HEK293 (cell line): Measurements from ENCODE around the gene JAGN1.

Experiments used
- CTCF ChIA-PET: fragments of 350-600 bp; formaldehyde crosslinking; extraction: SDS; loops from one replicate; lab custom pipeline; 2021; ENCODE audit warnings: antibody characterized with exemption; lab: Yijun Ruan, JAX
- POLR2A ChIA-PET: fragments of 300-600 bp; formaldehyde crosslinking; extraction: SDS; loops from one replicate; lab custom pipeline; 2020; ENCODE audit warnings: antibody characterized with exemption, inconsistent platforms; lab: Yijun Ruan, JAX
- H3K27ac ChIP-seq: fragments of 200-500 bp; sonication (Bioruptor generic); 2 replicates; pipeline ENCODE4 v1.5.1; 2014; ENCODE audit warnings: low read depth, low read length, control low read depth, inconsistent platforms; ENCODE audit errors: extremely low read depth
- H3K36me3 ChIP-seq, 2 experiments: fragments of 200-500 bp in 1 of 2; sonication (Bioruptor generic) in 1 of 2; 1 replicate in 1 of 2; 2 replicates in 1 of 2; pipeline ENCODE4 v1.5.1; 2014 to 2017; ENCODE audit warnings: inconsistent platforms in 2 of 2, low read length in 2 of 2; ENCODE audit not compliant: control insufficient read depth in 2 of 2, insufficient read depth in 1 of 2
- H3K4me1 ChIP-seq: fragments of 200-500 bp; sonication (Bioruptor generic); 2 replicates; pipeline ENCODE4 v1.5.1; 2014; ENCODE audit warnings: mild to moderate bottlenecking, low read length, inconsistent platforms; ENCODE audit not compliant: control insufficient read depth, insufficient read depth
- H3K4me3 ChIP-seq: 2 replicates; pipeline ENCODE4 v1.5.1; 2011; ENCODE audit warnings: low read depth, mild to moderate bottlenecking, control low read depth, low read length, moderate library complexity
- H3K9me3 ChIP-seq: fragments of 200-500 bp; sonication (Bioruptor generic); 2 replicates; pipeline ENCODE4 v1.5.1; 2014; ENCODE audit warnings: low read depth, low read length, inconsistent platforms; ENCODE audit not compliant: control insufficient read depth, insufficient read depth
- GFI1B ChIP-seq: fragments of 450-650 bp; formaldehyde crosslinking; IDR thresholded peaks from 2 replicates; pipeline ENCODE4 v1.5.1; 2016; ENCODE audit warnings: missing biosample characterization, missing genetic modification characterization
- GLI2 ChIP-seq: fragments of 450-650 bp; formaldehyde crosslinking; IDR thresholded peaks from 2 replicates; pipeline ENCODE4; 2017; ENCODE audit warnings: missing biosample characterization, missing genetic modification characterization, low read depth, borderline replicate concordance
- PRDM1 ChIP-seq: fragments of 450-650 bp; formaldehyde crosslinking; IDR thresholded peaks from 2 replicates; pipeline ENCODE4; 2016; ENCODE audit warnings: missing biosample characterization, missing genetic modification characterization
- SALL2 ChIP-seq: fragments of 450-650 bp; formaldehyde crosslinking; IDR thresholded peaks from 2 replicates; pipeline ENCODE4 v1.5.0; 2017; ENCODE audit warnings: missing biosample characterization, mild to moderate bottlenecking, missing genetic modification characterization, borderline replicate concordance
- SCRT2 ChIP-seq: fragments of 450-650 bp; formaldehyde crosslinking; IDR thresholded peaks from 2 replicates; pipeline ENCODE4 v1.5.1; 2016; ENCODE audit warnings: missing biosample characterization, missing genetic modification characterization
- SP2 ChIP-seq: fragments of 450-650 bp; formaldehyde crosslinking; IDR thresholded peaks from 2 replicates; pipeline ENCODE4 v1.5.1; 2016; ENCODE audit warnings: missing biosample characterization, missing genetic modification characterization
- ZFP3 ChIP-seq: fragments of 450-650 bp; formaldehyde crosslinking; IDR thresholded peaks from 2 replicates; pipeline ENCODE4 v1.5.1; 2016; ENCODE audit warnings: low read depth, missing biosample characterization, missing genetic modification characterization
- ZFP37 ChIP-seq: fragments of 450-650 bp; formaldehyde crosslinking; IDR thresholded peaks from 2 replicates; pipeline ENCODE4 v1.5.1; 2016; ENCODE audit warnings: missing biosample characterization, missing genetic modification characterization
- ZNF169 ChIP-seq: fragments of 450-650 bp; formaldehyde crosslinking; IDR thresholded peaks from 2 replicates; pipeline ENCODE4 v1.5.1; 2016; ENCODE audit warnings: missing biosample characterization, missing genetic modification characterization
- ZNF174 ChIP-seq: fragments of 450-650 bp; formaldehyde crosslinking; IDR thresholded peaks from 2 replicates; pipeline ENCODE4 v1.5.0; 2017; ENCODE audit warnings: missing biosample characterization, mild to moderate bottlenecking, missing genetic modification characterization
- ZNF202 ChIP-seq: fragments of 450-650 bp; formaldehyde crosslinking; IDR thresholded peaks from 2 replicates; pipeline ENCODE4 v1.5.1; 2016; ENCODE audit warnings: missing biosample characterization, missing genetic modification characterization, borderline replicate concordance
- ZNF221 ChIP-seq: fragments of 450-650 bp; formaldehyde crosslinking; IDR thresholded peaks from 2 replicates; pipeline ENCODE4 v1.5.1; 2017; ENCODE audit warnings: missing biosample characterization, missing genetic modification characterization, borderline replicate concordance
- ZNF24 ChIP-seq: fragments of 450-650 bp; formaldehyde crosslinking; IDR thresholded peaks from 2 replicates; pipeline ENCODE4 v1.5.1; 2016; ENCODE audit warnings: missing biosample characterization, missing genetic modification characterization
- ZNF280C ChIP-seq: fragments of 450-650 bp; formaldehyde crosslinking; IDR thresholded peaks from 2 replicates; pipeline ENCODE4 v1.5.1; 2016; ENCODE audit warnings: missing biosample characterization, missing genetic modification characterization
- ZNF394 ChIP-seq: fragments of 450-650 bp; formaldehyde crosslinking; IDR thresholded peaks from 2 replicates; pipeline ENCODE4 v1.5.1; 2016; ENCODE audit warnings: missing biosample characterization, missing genetic modification characterization, mild to moderate bottlenecking, moderate library complexity, borderline replicate concordance
- ZNF449 ChIP-seq: fragments of 450-650 bp; formaldehyde crosslinking; IDR thresholded peaks from 2 replicates; pipeline ENCODE4 v1.5.1; 2017; ENCODE audit warnings: missing biosample characterization, mild to moderate bottlenecking, missing genetic modification characterization, moderate library complexity
- ZNF548 ChIP-seq: fragments of 450-650 bp; formaldehyde crosslinking; IDR thresholded peaks from 2 replicates; pipeline ENCODE4 v1.5.1; 2016; ENCODE audit warnings: missing biosample characterization, missing genetic modification characterization
- ZNF660 ChIP-seq: fragments of 450-650 bp; IDR thresholded peaks from 2 replicates; pipeline ENCODE4 v1.5.1; 2018; ENCODE audit warnings: missing biosample characterization, mild to moderate bottlenecking, missing genetic modification characterization
- ZNF664 ChIP-seq: fragments of 450-650 bp; formaldehyde crosslinking; IDR thresholded peaks from 2 replicates; pipeline ENCODE4 v1.5.1; 2016; ENCODE audit warnings: missing biosample characterization, missing genetic modification characterization
- ZNF704 ChIP-seq: fragments of 450-650 bp; formaldehyde crosslinking; IDR thresholded peaks from 2 replicates; pipeline ENCODE4 v1.5.1; 2016; ENCODE audit warnings: missing biosample characterization, missing genetic modification characterization

JAGN1 gene

GRCh38 chr3:9881441-9881840 is 9.0 kb upstream of the JAGN1 start:
- Histone ChIP-seq H3K4me3 (no peak overlapping the region), H3K27ac (no peak overlapping the region), H3K9me3 (no peaks in the 10 kb centered on the region), H3K4me1 (no peaks in the 10 kb centered on the region), H3K36me3 (no peaks in the 10 kb centered on the region)
- CTCF ChIA-PET: no interaction called here
- POLR2A ChIA-PET: interaction anchor here (0.6 kb wide), 1 partner anchor 8 kb away, joined by 3 read pairs; no protein-coding TSS in a partner anchor
- TF ChIP-seq ZNF221 (tag by site-specific recombination) (no peak), ZNF449 (tag by site-specific recombination) (no peak), SCRT2 (peak; percentile 81), ZNF704 (no peak), ZFP37 (tag by site-specific recombination) (no peak), ZNF394 (tag by site-specific recombination) (no peak)

- H3K4me1 ChIP-seq: no peaks in the 10 kb centered on the region
- CTCF ChIA-PET: interaction anchor here (0.6 to 1.1 kb wide), 3 partner anchors 62 to 98 kb away, joined by 3 read pairs; partner anchors contain the start of gene PRRT3
- TF ChIP-seq SP2 (tag by site-specific recombination): no peak
- no peak for TF ChIP-seq SALL2 (tag by site-specific recombination)
- TF ChIP-seq ZNF660 (tag by site-specific recombination): no peak
- TF ChIP-seq ZFP3 (tag by site-specific recombination): no peak
- peak; percentile 25; the same call in 1 of the 2 replicates for TF ChIP-seq PRDM1
- TF ChIP-seq ZNF174 (tag by site-specific recombination): no peak
- no peak for TF ChIP-seq GFI1B (tag by site-specific recombination)
- TF ChIP-seq ZNF280C (tag by site-specific recombination): no peak
- TF ChIP-seq GLI2 (tag by site-specific recombination): no peak
- TF ChIP-seq ZNF24: no peak
- TF ChIP-seq ZNF169 (tag by site-specific recombination): no peak
- peak; percentile 71 for TF ChIP-seq ZNF664 (tag by site-specific recombination)
- TF ChIP-seq ZNF704: no peak
- no peak for TF ChIP-seq ZNF548 (tag by site-specific recombination)
- no peak for TF ChIP-seq ZNF202
- TF ChIP-seq, all 188 proteins: peak for 2
- H3K9me3 ChIP-seq: no peaks in the 10 kb centered on the region
- H3K27ac ChIP-seq: no peak overlapping the region
- no peaks in the 10 kb centered on the region for H3K36me3 ChIP-seq
- POLR2A ChIA-PET: interaction anchor here (1.2 to 1.4 kb wide), 2 partner anchors 20 to 33 kb away, joined by 3 to 4 read pairs; partner anchors contain the start of gene IL17RC
- H3K4me3 ChIP-seq: no peak overlapping the region
Observed at GRCh38 chr3:9883706-9884554, 6.5 kb upstream of the JAGN1 start.
